Breast epithelium (tissue), 4 donors: ENCODE data around the gene GALNTL6. TPM values are rescaled to one million over a fixed set of nuclear protein-coding genes. Genes with fewer than 3 reads are reported as not detected.

Source experiments
- DNase-seq, 2 donors: peaks; one replicate each; pipeline ENCODE4 v3.0.0-alpha.2; 2019; ENCODE audit warnings: low spot score in 2 of 2
- H3K27ac ChIP-seq, 2 donors: fragments of 200-600 bp; sonication (generic) in 1 of 2; one replicate each; pipeline ENCODE4 v1.5.1; 2016 to 2019; ENCODE audit warnings: mild to moderate bottlenecking in 1 of 2
- H3K27me3 ChIP-seq, 2 donors: fragments of 200-600 bp; sonication (generic) in 1 of 2; one replicate each; pipeline versions ENCODE4 v1.5.1 to v1.6.0; 2017 to 2019; ENCODE audit warnings: control low read depth in 1 of 2, mild to moderate bottlenecking in 1 of 2
- H3K36me3 ChIP-seq: fragments of 200-600 bp; one replicate; pipeline ENCODE4 v1.5.1; 2019
- H3K4me1 ChIP-seq, 2 donors: fragments of 200-600 bp; sonication (generic); one replicate each; pipeline ENCODE4 v1.5.1; 2016 to 2019; ENCODE audit warnings: control low read depth in 1 of 2
- H3K4me3 ChIP-seq, 3 donors: fragments of 200-600 bp; sonication (generic); 1 replicate in 2 of 3; 2 replicates in 1 of 3; pipeline ENCODE4 v1.5.1; 2016 to 2019; ENCODE audit warnings: mild to moderate bottlenecking in 3 of 3, moderate library complexity in 2 of 3
- H3K9me3 ChIP-seq, 2 donors: fragments of 200-600 bp; sonication (generic) in 1 of 2; one replicate each; pipeline ENCODE4 v1.5.1; 2016 to 2019; ENCODE audit warnings: control low read depth in 1 of 2
- POLR2A ChIP-seq: fragments of 450-650 bp; IDR thresholded peaks from one replicate; pipeline ENCODE4 v1.6.1; 2016; ENCODE audit warnings: antibody characterized with exemption, mild to moderate bottlenecking, moderate library complexity
- POLR2AphosphoS5 ChIP-seq, 3 donors: sonication (generic); formaldehyde crosslinking; IDR thresholded peaks; one replicate each; pipeline ENCODE4 v1.6.1; 2017; ENCODE audit warnings: antibody characterized with exemption in 3 of 3
- intact Hi-C: fragments of 100-400 bp; cut with DNase I; formaldehyde crosslinking; loops from one replicate; pipeline ENCODE4 v1.15.1; 2023; ENCODE audit warnings: low total_unique reads
- total RNA-seq, 3 donors: library from RNA; depleted of rRNA; stranded (reverse); fragments of >200 nt; gene quantifications; one replicate each; pipeline ENCODE4 v1.1.0, GENCODE V29; 2016
- TF ChIP-seq, protein P1 (sequence below), 3 donors: fragments of 450-650 bp; IDR thresholded peaks; one replicate each; pipeline ENCODE4 v1.5.1; 2016 to 2017; ENCODE audit warnings: antibody characterized with exemption in 3 of 3, mild to moderate bottlenecking in 3 of 3, moderate library complexity in 3 of 3

The GALNTL6 gene
- total RNA-seq, 3 donors from 2014 or later = 0.29 to 0.98 TPM; not detected in 1

DNA sequence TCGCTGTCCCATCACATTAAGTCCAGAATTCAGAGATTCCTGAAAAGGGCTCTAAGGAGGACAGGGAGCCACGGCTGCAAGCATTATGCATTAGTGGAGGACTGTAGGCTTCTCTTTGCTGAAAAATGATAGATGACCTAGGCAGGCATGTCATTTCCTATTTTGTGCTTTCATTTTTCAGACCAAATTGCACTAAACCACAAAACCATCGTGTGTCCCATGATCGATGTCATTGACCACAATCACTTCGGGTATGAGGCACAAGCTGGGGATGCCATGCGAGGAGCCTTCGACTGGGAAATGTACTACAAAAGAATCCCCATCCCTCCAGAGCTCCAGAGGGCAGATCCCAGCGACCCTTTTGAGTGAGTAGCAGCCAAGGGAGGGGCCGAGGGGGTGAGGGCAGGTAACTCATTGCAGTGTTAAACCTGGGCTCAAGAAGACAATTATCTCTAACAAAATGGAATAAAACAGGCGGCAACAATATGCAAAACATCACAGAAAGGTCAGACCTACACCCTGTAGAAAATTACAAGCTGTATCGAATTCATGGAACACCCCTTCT is 1000.2 kb downstream of the GALNTL6 start:
- intact Hi-C loops = no loop called here
- H3K27me3 ChIP-seq = no peaks in the 10 kb centered on the region
- no peak overlapping the region for H3K27ac ChIP-seq
- H3K9me3 ChIP-seq = no peaks in the 10 kb centered on the region
- H3K4me1 ChIP-seq = no peaks in the 10 kb centered on the region
- no peak for TF ChIP-seq POLR2A
- TF ChIP-seq, protein P1, sequence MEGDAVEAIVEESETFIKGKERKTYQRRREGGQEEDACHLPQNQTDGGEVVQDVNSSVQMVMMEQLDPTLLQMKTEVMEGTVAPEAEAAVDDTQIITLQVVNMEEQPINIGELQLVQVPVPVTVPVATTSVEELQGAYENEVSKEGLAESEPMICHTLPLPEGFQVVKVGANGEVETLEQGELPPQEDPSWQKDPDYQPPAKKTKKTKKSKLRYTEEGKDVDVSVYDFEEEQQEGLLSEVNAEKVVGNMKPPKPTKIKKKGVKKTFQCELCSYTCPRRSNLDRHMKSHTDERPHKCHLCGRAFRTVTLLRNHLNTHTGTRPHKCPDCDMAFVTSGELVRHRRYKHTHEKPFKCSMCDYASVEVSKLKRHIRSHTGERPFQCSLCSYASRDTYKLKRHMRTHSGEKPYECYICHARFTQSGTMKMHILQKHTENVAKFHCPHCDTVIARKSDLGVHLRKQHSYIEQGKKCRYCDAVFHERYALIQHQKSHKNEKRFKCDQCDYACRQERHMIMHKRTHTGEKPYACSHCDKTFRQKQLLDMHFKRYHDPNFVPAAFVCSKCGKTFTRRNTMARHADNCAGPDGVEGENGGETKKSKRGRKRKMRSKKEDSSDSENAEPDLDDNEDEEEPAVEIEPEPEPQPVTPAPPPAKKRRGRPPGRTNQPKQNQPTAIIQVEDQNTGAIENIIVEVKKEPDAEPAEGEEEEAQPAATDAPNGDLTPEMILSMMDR (IDR thresholded peaks at IDR 0.05) = no peak
- no peak for TF ChIP-seq POLR2AphosphoS5 (IDR thresholded peaks at IDR 0.05)
- H3K36me3 ChIP-seq = no peaks in the 10 kb centered on the region
- H3K4me3 ChIP-seq = no peak overlapping the region
- DNase-seq = no peak

DNA sequence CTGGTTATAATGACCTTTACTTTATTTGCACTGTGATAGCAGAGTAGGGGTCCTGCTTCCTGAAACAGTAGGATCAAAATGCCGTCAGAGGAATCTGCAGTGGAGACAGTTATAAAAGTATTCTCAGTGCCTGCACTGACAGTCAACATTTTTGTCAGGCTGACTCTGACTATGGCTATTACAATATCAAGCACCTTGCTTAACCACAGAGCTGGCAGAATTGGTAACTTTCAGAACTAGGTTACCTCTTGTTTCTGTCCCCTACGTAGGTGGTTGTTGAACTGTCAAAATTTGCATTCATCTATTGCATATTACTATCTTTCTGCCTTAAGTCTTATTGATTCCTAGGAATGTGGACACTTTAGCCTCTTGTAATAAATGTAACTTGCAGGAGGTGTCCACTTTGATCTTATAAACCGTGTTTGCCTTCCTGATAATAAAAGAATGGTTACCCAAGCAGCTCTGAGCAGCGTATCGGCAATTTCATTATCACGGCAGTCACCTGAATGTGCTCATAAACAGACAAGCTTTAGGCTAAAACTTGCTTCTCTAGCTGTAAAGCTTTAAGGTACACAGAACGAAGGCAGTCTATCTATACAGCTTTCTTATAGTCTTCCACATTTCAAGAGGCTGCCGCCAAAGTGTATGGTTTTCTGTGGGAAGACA is 1002.4 kb downstream of the GALNTL6 start:
- Histone ChIP-seq H3K4me1 (no peaks in the 10 kb centered on the region), H3K4me3 (no peak overlapping the region), H3K27ac (no peak overlapping the region), H3K36me3 (no peaks in the 10 kb centered on the region), H3K27me3 (no peaks in the 10 kb centered on the region), H3K9me3 (no peaks in the 10 kb centered on the region)
- no peak for DNase-seq
- intact Hi-C loops = loop anchor here (5.0 kb wide), 1 partner anchor 1217 kb away; no protein-coding TSS in a partner anchor
- TF ChIP-seq, protein P1 (IDR thresholded peaks at IDR 0.05) = no peak
- TF ChIP-seq POLR2A = no peak
- no peak for TF ChIP-seq POLR2AphosphoS5 (IDR thresholded peaks at IDR 0.05)

DNA sequence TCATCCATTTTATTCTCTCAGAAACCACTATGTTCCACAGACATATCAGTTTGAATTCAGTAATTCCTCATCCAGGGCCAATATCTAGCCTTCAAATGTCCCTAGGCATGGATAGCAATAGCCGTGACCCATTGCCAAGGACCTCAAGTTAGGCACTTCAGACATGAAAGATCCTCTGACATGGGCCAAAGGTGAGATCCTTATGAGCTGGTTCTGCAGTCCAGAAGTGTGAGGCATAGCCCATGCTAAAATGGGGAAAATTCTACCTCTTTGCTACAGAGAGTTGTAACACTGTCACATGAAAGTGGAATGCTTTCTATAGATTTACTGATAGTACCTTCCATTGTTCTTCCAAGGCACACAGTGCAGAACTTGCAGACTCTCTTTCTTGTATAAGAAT is 1005.7 kb downstream of the GALNTL6 start:
- no peaks in the 10 kb centered on the region for H3K36me3 ChIP-seq
- no peak for DNase-seq
- no peaks in the 10 kb centered on the region for H3K4me1 ChIP-seq
- H3K27me3 ChIP-seq = no peaks in the 10 kb centered on the region
- TF ChIP-seq, protein P1 (IDR thresholded peaks at IDR 0.05) = no peak
- TF ChIP-seq POLR2AphosphoS5 (IDR thresholded peaks at IDR 0.05) (no peak), POLR2A (no peak)
- no peak overlapping the region for H3K27ac ChIP-seq
- intact Hi-C loops = loop anchor here (5.0 kb wide), 1 partner anchor 1213 kb away; no protein-coding TSS in a partner anchor
- H3K4me3 ChIP-seq = no peak overlapping the region
- no peaks in the 10 kb centered on the region for H3K9me3 ChIP-seq

DNA sequence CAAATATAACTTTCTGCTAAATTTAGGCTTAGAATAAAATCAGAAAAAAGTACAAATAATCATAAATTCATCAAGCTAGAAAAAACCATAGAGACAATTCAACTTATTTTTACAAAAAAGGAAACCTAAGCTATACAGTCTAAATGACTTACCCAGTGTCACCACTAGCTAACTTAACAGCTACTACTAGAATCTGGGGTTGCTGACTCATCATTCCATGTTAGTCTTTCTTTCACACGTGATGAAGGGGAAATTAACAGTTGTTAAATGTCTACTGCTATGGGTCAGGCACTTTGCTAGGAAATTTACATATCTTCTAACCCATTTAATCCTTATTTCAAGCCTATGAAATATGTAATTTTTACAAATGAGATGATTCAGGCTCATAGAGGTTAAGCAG is 1006.1 kb downstream of the GALNTL6 start:
- no peak overlapping the region for H3K27ac ChIP-seq
- no peak for DNase-seq
- no peak overlapping the region for H3K4me3 ChIP-seq
- intact Hi-C loops = loop anchor here (5.0 kb wide), 1 partner anchor 1213 kb away; no protein-coding TSS in a partner anchor
- TF ChIP-seq POLR2A = no peak
- TF ChIP-seq, protein P1 (IDR thresholded peaks at IDR 0.05) = no peak
- no peak for TF ChIP-seq POLR2AphosphoS5 (IDR thresholded peaks at IDR 0.05)
- no peaks in the 10 kb centered on the region for H3K27me3 ChIP-seq
- no peaks in the 10 kb centered on the region for H3K4me1 ChIP-seq
- no peaks in the 10 kb centered on the region for H3K9me3 ChIP-seq
- no peaks in the 10 kb centered on the region for H3K36me3 ChIP-seq

DNA sequence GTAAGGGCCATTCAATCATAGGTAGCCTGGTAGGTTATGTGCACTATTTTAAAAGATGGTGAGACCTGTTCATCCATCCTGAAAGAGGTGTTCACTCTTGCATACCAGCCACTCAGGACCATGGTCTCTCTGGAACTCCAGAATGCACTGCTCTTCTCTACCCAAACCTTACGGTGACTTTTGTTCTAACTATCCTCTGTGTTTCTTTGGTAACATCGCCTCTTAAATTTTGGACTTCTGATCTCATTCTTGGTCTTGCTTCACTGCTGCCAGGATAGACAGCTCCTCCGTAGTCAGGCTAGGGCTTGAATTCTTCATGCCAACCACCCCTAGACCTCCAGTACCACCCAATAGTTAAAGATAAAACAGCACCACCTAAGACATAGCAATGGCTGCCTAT is 1009.1 kb downstream of the GALNTL6 start:
- TF ChIP-seq, protein P1 (IDR thresholded peaks at IDR 0.05) = no peak
- Histone ChIP-seq H3K4me1 (no peaks in the 10 kb centered on the region), H3K4me3 (no peak overlapping the region), H3K36me3 (no peaks in the 10 kb centered on the region), H3K9me3 (no peaks in the 10 kb centered on the region), H3K27me3 (no peaks in the 10 kb centered on the region), H3K27ac (no peak overlapping the region)
- intact Hi-C loops = no loop called here
- DNase-seq = no peak
